ENCODE measurements around the gene MYT1.

GRCh38 chr20:64260239-64260638 lies 96.0 kb downstream of the MYT1 start:
- TF ChIP-seq YY1 (IDR thresholded peaks at IDR 0.05; ENCODE audit: insufficient read depth, insufficient read length) (no peak), SUZ12 (IDR thresholded peaks at IDR 0.05; ENCODE audit: extremely low read depth, insufficient read depth, insufficient read length) (no peak)
